ENCODE results near the gene FRMD4A. TPM values are rescaled to one million over a fixed set of nuclear protein-coding genes. Genes with fewer than 3 reads are reported as not detected.

Gene FRMD4A
- total and polyA plus RNA-seq, 8 donors: 6.9 to 25.3 (median 11.3) TPM

DNA sequence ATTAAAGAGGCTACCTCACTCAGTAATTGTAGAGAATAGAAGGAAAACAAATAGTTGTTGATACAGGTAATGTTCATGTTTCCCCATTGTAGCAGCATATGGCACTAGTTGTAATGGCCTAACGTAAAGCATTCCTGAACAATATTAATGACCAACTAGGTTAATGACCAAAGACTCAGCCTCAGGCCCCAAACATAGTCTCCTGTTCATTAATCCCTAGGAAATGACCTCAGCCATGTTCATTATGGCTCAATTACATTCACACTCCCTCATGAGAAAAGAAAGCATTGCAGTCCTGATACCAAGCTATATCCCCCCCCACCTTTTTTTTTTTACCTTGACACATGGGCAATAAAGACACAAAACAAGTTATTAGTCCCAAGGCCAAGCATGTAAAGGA is 12.7 kb downstream of the FRMD4A start:
- H3K36me3 ChIP-seq: no peaks in the 10 kb centered on the region
- WGBS, 5 donors: 78 to 91% (median 86%) methylated on average over 1 of the region's 1 CpG
- H3K4me1 ChIP-seq: no peaks in the 10 kb centered on the region
- H3K9me3 ChIP-seq: no peaks in the 10 kb centered on the region
- no peaks in the 10 kb centered on the region for H3K27me3 ChIP-seq
- no peak overlapping the region for H3K4me3 ChIP-seq
- TF ChIP-seq, protein P1, sequence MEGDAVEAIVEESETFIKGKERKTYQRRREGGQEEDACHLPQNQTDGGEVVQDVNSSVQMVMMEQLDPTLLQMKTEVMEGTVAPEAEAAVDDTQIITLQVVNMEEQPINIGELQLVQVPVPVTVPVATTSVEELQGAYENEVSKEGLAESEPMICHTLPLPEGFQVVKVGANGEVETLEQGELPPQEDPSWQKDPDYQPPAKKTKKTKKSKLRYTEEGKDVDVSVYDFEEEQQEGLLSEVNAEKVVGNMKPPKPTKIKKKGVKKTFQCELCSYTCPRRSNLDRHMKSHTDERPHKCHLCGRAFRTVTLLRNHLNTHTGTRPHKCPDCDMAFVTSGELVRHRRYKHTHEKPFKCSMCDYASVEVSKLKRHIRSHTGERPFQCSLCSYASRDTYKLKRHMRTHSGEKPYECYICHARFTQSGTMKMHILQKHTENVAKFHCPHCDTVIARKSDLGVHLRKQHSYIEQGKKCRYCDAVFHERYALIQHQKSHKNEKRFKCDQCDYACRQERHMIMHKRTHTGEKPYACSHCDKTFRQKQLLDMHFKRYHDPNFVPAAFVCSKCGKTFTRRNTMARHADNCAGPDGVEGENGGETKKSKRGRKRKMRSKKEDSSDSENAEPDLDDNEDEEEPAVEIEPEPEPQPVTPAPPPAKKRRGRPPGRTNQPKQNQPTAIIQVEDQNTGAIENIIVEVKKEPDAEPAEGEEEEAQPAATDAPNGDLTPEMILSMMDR (IDR thresholded peaks at IDR 0.05): no peak
- TF ChIP-seq EP300 (IDR thresholded peaks at IDR 0.05) (no peak), POLR2AphosphoS5 (IDR thresholded peaks at IDR 0.05) (no peak), POLR2A (IDR thresholded peaks at IDR 0.05) (no peak)
- H3K27ac ChIP-seq: no peak overlapping the region
- no peak for DNase-seq
- intact Hi-C loops (cut with DNase I; ENCODE audit: low total_unique reads): no loop called here

DNA sequence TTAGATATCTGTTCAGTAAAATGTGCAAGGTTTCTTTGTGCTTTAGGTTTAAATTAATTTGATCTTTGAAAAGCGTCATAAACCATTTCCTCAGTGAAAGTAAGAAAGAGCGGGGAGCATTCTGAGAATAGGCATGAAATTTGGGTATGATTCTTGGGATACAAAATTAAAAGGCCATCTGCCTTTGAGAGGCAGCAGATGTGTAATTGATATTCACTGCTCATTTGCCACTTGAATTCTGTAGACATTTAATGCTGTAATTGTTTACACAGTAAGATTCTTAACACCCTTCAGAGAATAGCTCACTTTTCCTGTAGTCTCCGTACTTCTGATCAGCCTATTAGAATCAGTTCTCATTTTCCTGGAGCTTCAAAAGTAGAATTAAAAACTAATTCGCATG is 18.7 kb downstream of the FRMD4A start:
- intact Hi-C loops (cut with DNase I; ENCODE audit: low total_unique reads): no loop called here
- no peaks in the 10 kb centered on the region for H3K9me3 ChIP-seq
- DNase-seq: no peak

GRCh38 chr10:14311206-14311957 is 19.3 kb downstream of the FRMD4A start:
- no peaks in the 10 kb centered on the region for H3K4me1 ChIP-seq
- intact Hi-C loops (cut with DNase I; ENCODE audit: low total_unique reads): no loop called here
- DNase-seq: no peak
- H3K9me3 ChIP-seq: no peaks in the 10 kb centered on the region
- H3K27me3 ChIP-seq: no peaks in the 10 kb centered on the region
- H3K4me3 ChIP-seq: no peak overlapping the region
- TF ChIP-seq, protein P1 (IDR thresholded peaks at IDR 0.05): no peak
- TF ChIP-seq EP300 (IDR thresholded peaks at IDR 0.05): no peak
- no peak for TF ChIP-seq POLR2AphosphoS5 (IDR thresholded peaks at IDR 0.05)
- TF ChIP-seq POLR2A (IDR thresholded peaks at IDR 0.05): no peak
- no peaks in the 10 kb centered on the region for H3K36me3 ChIP-seq
- no peak overlapping the region for H3K27ac ChIP-seq
- 85 to 88% (median 87%) methylated on average over 6 of the region's 6 CpGs for WGBS, 5 donors

More for the DNA sequence above, 18.7 kb downstream of the FRMD4A start:
- Histone ChIP-seq H3K36me3 (no peaks in the 10 kb centered on the region), H3K27me3 (no peaks in the 10 kb centered on the region), H3K4me3 (no peak overlapping the region), H3K27ac (no peak overlapping the region), H3K4me1 (no peaks in the 10 kb centered on the region)
- 73 to 86% (median 82%) methylated on average over 4 of the region's 4 CpGs for WGBS, 5 donors
- no peak for TF ChIP-seq POLR2AphosphoS5 (IDR thresholded peaks at IDR 0.05)
- TF ChIP-seq POLR2A (IDR thresholded peaks at IDR 0.05): no peak
- TF ChIP-seq, protein P1 (IDR thresholded peaks at IDR 0.05): no peak
- TF ChIP-seq EP300 (IDR thresholded peaks at IDR 0.05): no peak

DNA sequence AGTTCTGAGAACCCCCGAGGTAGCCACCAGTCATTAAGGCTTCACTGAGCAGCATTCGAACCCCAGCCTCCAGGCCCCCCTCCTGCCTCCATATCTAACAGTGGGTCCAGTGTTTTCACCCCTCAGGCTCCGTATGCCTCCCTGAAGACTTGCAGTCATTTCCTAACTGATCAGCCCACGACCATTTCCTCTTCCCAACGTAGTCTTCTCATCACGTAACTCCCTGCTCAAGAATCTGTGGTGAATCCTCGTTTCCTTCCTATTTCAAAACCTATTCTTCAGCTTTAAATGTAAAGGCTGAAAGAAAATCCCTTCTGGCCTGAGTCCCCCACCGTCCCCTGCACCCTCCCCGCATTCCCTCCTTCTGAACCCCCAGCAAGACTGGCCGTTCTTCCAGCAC is 21.1 kb downstream of the FRMD4A start:
- 70 to 80% (median 77%) methylated on average over 10 of the region's 10 CpGs for WGBS, 5 donors

More for the DNA sequence above, 21.1 kb downstream of the FRMD4A start:
- DNase-seq: no peak
- TF ChIP-seq, protein P1 (IDR thresholded peaks at IDR 0.05): no peak
- TF ChIP-seq POLR2AphosphoS5 (IDR thresholded peaks at IDR 0.05) (no peak), EP300 (IDR thresholded peaks at IDR 0.05) (no peak), POLR2A (IDR thresholded peaks at IDR 0.05) (no peak)
- H3K4me1 ChIP-seq: no peaks in the 10 kb centered on the region
- intact Hi-C loops (cut with DNase I; ENCODE audit: low total_unique reads): no loop called here
- H3K36me3 ChIP-seq: no peaks in the 10 kb centered on the region
- H3K27ac ChIP-seq: no peak overlapping the region
- peaks cover 0 to 1% (median 0%) of the 10 kb centered on the region in 3 donors for H3K27me3 ChIP-seq
- no peaks in the 10 kb centered on the region for H3K9me3 ChIP-seq
- no peak overlapping the region for H3K4me3 ChIP-seq

Data from stomach (tissue), 9 donors.